Measurements from ENCODE around the gene ITIH5. TPM values are rescaled to one million over a fixed set of nuclear protein-coding genes. Genes with fewer than 3 reads are reported as not detected.

Gene ITIH5
- total RNA-seq, 1 donor from 2014 or later: 1.5 TPM

- no peaks in the 10 kb centered on the region for H3K9me3 Mint-ChIP-seq (ENCODE audit: low read depth)
- H3K36me3 Mint-ChIP-seq (ENCODE audit: insufficient read depth): no peaks in the 10 kb centered on the region
- H3K27ac Mint-ChIP-seq: peak overlapping the region; percentile 29
- peaks cover 10% of the 10 kb centered on the region for H3K4me1 Mint-ChIP-seq (ENCODE audit: low read depth)
- peak overlapping the region; percentile 80 for H3K4me3 Mint-ChIP-seq (ENCODE audit: low read depth)
- DNase-seq (ENCODE audit: low spot score, unreplicated experiment): peak; percentile 11
- no peak for TF ChIP-seq CTCF (IDR thresholded peaks at IDR 0.05; ENCODE audit: unreplicated experiment)
- peaks cover 66% of the 10 kb centered on the region for H3K27me3 Mint-ChIP-seq
Observed at GRCh38 chr10:7667262-7668141, 736 bp upstream of the ITIH5 start.

GRCh38 chr10:7665767-7666166, 999 bp downstream of the ITIH5 start:
- Mint-ChIP-seq H3K9me3 (ENCODE audit: low read depth) (no peaks in the 10 kb centered on the region), H3K4me3 (ENCODE audit: low read depth) (peak overlapping the region; percentile 76), H3K27me3 (peaks cover 69% of the 10 kb centered on the region), H3K36me3 (ENCODE audit: insufficient read depth) (no peaks in the 10 kb centered on the region), H3K4me1 (ENCODE audit: low read depth) (peaks cover 10% of the 10 kb centered on the region), H3K27ac (no peak overlapping the region)
- no peak for DNase-seq (ENCODE audit: low spot score, unreplicated experiment)
- no peak for TF ChIP-seq CTCF (IDR thresholded peaks at IDR 0.05; ENCODE audit: unreplicated experiment)

GRCh38 chr10:7664707-7665106, 2.1 kb downstream of the ITIH5 start:
- Mint-ChIP-seq H3K27me3 (peaks cover 70% of the 10 kb centered on the region), H3K9me3 (ENCODE audit: low read depth) (no peaks in the 10 kb centered on the region), H3K27ac (no peak overlapping the region), H3K4me1 (ENCODE audit: low read depth) (peaks cover 10% of the 10 kb centered on the region), H3K4me3 (ENCODE audit: low read depth) (no peak overlapping the region), H3K36me3 (ENCODE audit: insufficient read depth) (no peaks in the 10 kb centered on the region)
- TF ChIP-seq CTCF (IDR thresholded peaks at IDR 0.05; ENCODE audit: unreplicated experiment): no peak
- no peak for DNase-seq (ENCODE audit: low spot score, unreplicated experiment)

GRCh38 chr10:7662522-7662921, 4.2 kb downstream of the ITIH5 start:
- H3K36me3 Mint-ChIP-seq (ENCODE audit: insufficient read depth): no peaks in the 10 kb centered on the region
- no peak for TF ChIP-seq CTCF (IDR thresholded peaks at IDR 0.05; ENCODE audit: unreplicated experiment)
- DNase-seq (ENCODE audit: low spot score, unreplicated experiment): no peak
- no peaks in the 10 kb centered on the region for H3K9me3 Mint-ChIP-seq (ENCODE audit: low read depth)
- H3K4me3 Mint-ChIP-seq (ENCODE audit: low read depth): no peak overlapping the region
- H3K4me1 Mint-ChIP-seq (ENCODE audit: low read depth): peaks cover 8% of the 10 kb centered on the region
- H3K27ac Mint-ChIP-seq: no peak overlapping the region
- peaks cover 51% of the 10 kb centered on the region for H3K27me3 Mint-ChIP-seq

- TF ChIP-seq CTCF (IDR thresholded peaks at IDR 0.05; ENCODE audit: unreplicated experiment): no peak
- no peak for DNase-seq (ENCODE audit: low spot score, unreplicated experiment)
- Mint-ChIP-seq H3K4me1 (ENCODE audit: low read depth) (no peaks in the 10 kb centered on the region), H3K27ac (no peak overlapping the region), H3K36me3 (ENCODE audit: insufficient read depth) (no peaks in the 10 kb centered on the region), H3K9me3 (ENCODE audit: low read depth) (no peaks in the 10 kb centered on the region), H3K4me3 (ENCODE audit: low read depth) (no peak overlapping the region), H3K27me3 (peaks cover 38% of the 10 kb centered on the region)
Observed at GRCh38 chr10:7659560-7659959, 7.2 kb downstream of the ITIH5 start.
